GM19324 (cell line): ENCODE measurements around the gene ACOT4.
A peak's percentile ranks its signal among the peaks of the same experiment; 100 is the strongest.
"Not testable (repeated sequence)": the region's sequence is repeated elsewhere in the genome, so short reads cannot be mapped to it uniquely, and the experiment has no call there.

ENCODE experiments used
- ATAC-seq: cut with Tn5 transposase; IDR thresholded peaks from one replicate; pipeline ENCODE4 v1.9.1; 2021; ENCODE audit warnings: mild to moderate bottlenecking, moderate library complexity; ENCODE audit not compliant: unreplicated experiment, low FRiP score

ACOT4 gene

GRCh38 chr14:73591690-73592449 lies at the start of gene ACOT4:
TSS of gene ACOT4 (plus strand) at chr14:73591873. CDS start at chr14:73591960, 87 bp downstream.
- peak; percentile 60 for ATAC-seq

GRCh38 chr14:73542961-73543360 lies 48.7 kb upstream of the ACOT4 start:
- not testable (repeated sequence) for ATAC-seq

GRCh38 chr14:73545353-73545752 lies 46.3 kb upstream of the ACOT4 start:
- not testable (repeated sequence) for ATAC-seq

- ATAC-seq, result not testable (repeated sequence)
These were observed 42.6 kb upstream of the ACOT4 start for GRCh38 chr14:73549097-73549496.

- ATAC-seq, result not testable (repeated sequence)
These were observed 41.7 kb upstream of the ACOT4 start for GRCh38 chr14:73549889-73550524.

- ATAC-seq, result no peak
These were observed 37.8 kb upstream of the ACOT4 start for GRCh38 chr14:73553845-73554244.

- not testable (repeated sequence) for ATAC-seq
These were observed 34.5 kb upstream of the ACOT4 start for GRCh38 chr14:73557201-73557600.

GRCh38 chr14:73558238-73558637 lies 33.4 kb upstream of the ACOT4 start:
- not testable (repeated sequence) for ATAC-seq

GRCh38 chr14:73562256-73562655 lies 29.4 kb upstream of the ACOT4 start:
- ATAC-seq, result not testable (repeated sequence)

GRCh38 chr14:73562696-73563095 lies 29.0 kb upstream of the ACOT4 start:
- not testable (repeated sequence) for ATAC-seq

GRCh38 chr14:73566431-73566830 lies 25.2 kb upstream of the ACOT4 start:
- not testable (repeated sequence) for ATAC-seq

GRCh38 chr14:73566935-73567334 lies 24.7 kb upstream of the ACOT4 start:
- not testable (repeated sequence) for ATAC-seq

- no peak for ATAC-seq
These were observed 24.3 kb upstream of the ACOT4 start for GRCh38 chr14:73567358-73567757.

GRCh38 chr14:73567951-73568885 lies 23.5 kb upstream of the ACOT4 start:
- ATAC-seq, result no peak

GRCh38 chr14:73568886-73569184 lies 22.8 kb upstream of the ACOT4 start:
- not testable (repeated sequence) for ATAC-seq

- peak; percentile 54 for ATAC-seq
These were observed 22.3 kb upstream of the ACOT4 start, which contains the start of gene ACOT2 for GRCh38 chr14:73569185-73569958. TSS of gene ACOT2 (plus strand) at chr14:73569213. CDS start at chr14:73569241, 28 bp downstream.

GRCh38 chr14:73570913-73571312 lies 20.8 kb upstream of the ACOT4 start:
- ATAC-seq, result not testable (repeated sequence)

GRCh38 chr14:73573034-73573433 lies 18.6 kb upstream of the ACOT4 start:
- ATAC-seq, result not testable (repeated sequence)

GRCh38 chr14:73573740-73574139 lies 17.9 kb upstream of the ACOT4 start:
- not testable (repeated sequence) for ATAC-seq

GRCh38 chr14:73574251-73574650 lies 17.4 kb upstream of the ACOT4 start:
- not testable (repeated sequence) for ATAC-seq
